BLaER1 treated with 17β-estradiol and CSF1 and Interleukin-3, amounts not matched to agents 10 nM and 100 nM (cell line): ENCODE data around the gene OR2B2.

Experiments used
- H3K27ac ChIP-seq, 11 experiments: shearing (Covaris generic); formaldehyde crosslinking; 2 replicates each; pipeline ENCODE4 v1.8.1; 2022
- H3K27me3 ChIP-seq, 11 experiments: shearing (Covaris generic); formaldehyde crosslinking; 2 replicates each; pipeline ENCODE4 v1.8.1; 2022
- H3K36me3 ChIP-seq, 11 experiments: shearing (Covaris generic); formaldehyde crosslinking; 2 replicates each; pipeline ENCODE4 v1.8.1; 2022
- H3K4me1 ChIP-seq, 10 experiments: shearing (Covaris generic); formaldehyde crosslinking; 2 replicates each; pipeline ENCODE4 v1.8.1; 2022
- H3K4me2 ChIP-seq, 11 experiments: shearing (Covaris generic); formaldehyde crosslinking; 2 replicates each; pipeline ENCODE4 v1.8.1; 2022
- H3K4me3 ChIP-seq, 10 experiments: shearing (Covaris generic); formaldehyde crosslinking; 2 replicates each; pipeline ENCODE4 v1.8.1; 2022
- H3K9ac ChIP-seq, 11 experiments: shearing (Covaris generic); formaldehyde crosslinking; 2 replicates each; pipeline ENCODE4 v1.8.1; 2022
- H3K9me3 ChIP-seq, 11 experiments: shearing (Covaris generic); formaldehyde crosslinking; replicated peaks in 1 of 11; 2 replicates each; pipeline ENCODE4 v1.8.1; 2022
- H4K20me1 ChIP-seq, 11 experiments: shearing (Covaris generic); formaldehyde crosslinking; 2 replicates each; pipeline ENCODE4 v1.8.1; 2022
- Cebpa-rat ChIP-seq, 11 experiments: shearing (Covaris generic); IDR thresholded peaks; 2 replicates each; pipeline ENCODE4 v1.8.1; 2022

Gene OR2B2

GRCh38 chr6:27874016-27874415 lies 38.2 kb downstream of the OR2B2 start:
- H3K4me2 ChIP-seq, result peak overlapping the region; percentile 81 to 98 (median 87)
- peak overlapping the region; percentile 58 to 80 (median 69) for H3K4me3 ChIP-seq
- H3K36me3 ChIP-seq, result no peaks in the 10 kb centered on the region
- peak overlapping the region; percentile 81 to 94 (median 90); a peak in 21 of 22 replicates for H3K9ac ChIP-seq
- 0 out of 22 replicates have a peak, but pooled peaks of 1 of the 11 experiments have one; percentile 2 for TF ChIP-seq Cebpa-rat (IDR thresholded peaks at IDR 0.05)
- H3K4me1 ChIP-seq, result peaks cover 31 to 48% (median 38%) of the 10 kb centered on the region in 10 experiments
- H4K20me1 ChIP-seq, result no peaks in the 10 kb centered on the region
- peaks cover 0 to 9% (median 3%) of the 10 kb centered on the region in 11 experiments; a peak in 5 of 22 replicates for H3K9me3 ChIP-seq
- peak overlapping the region; percentile 38 to 97 (median 92); a peak in 21 of 22 replicates for H3K27ac ChIP-seq
- no peaks in the 10 kb centered on the region for H3K27me3 ChIP-seq

DNA sequence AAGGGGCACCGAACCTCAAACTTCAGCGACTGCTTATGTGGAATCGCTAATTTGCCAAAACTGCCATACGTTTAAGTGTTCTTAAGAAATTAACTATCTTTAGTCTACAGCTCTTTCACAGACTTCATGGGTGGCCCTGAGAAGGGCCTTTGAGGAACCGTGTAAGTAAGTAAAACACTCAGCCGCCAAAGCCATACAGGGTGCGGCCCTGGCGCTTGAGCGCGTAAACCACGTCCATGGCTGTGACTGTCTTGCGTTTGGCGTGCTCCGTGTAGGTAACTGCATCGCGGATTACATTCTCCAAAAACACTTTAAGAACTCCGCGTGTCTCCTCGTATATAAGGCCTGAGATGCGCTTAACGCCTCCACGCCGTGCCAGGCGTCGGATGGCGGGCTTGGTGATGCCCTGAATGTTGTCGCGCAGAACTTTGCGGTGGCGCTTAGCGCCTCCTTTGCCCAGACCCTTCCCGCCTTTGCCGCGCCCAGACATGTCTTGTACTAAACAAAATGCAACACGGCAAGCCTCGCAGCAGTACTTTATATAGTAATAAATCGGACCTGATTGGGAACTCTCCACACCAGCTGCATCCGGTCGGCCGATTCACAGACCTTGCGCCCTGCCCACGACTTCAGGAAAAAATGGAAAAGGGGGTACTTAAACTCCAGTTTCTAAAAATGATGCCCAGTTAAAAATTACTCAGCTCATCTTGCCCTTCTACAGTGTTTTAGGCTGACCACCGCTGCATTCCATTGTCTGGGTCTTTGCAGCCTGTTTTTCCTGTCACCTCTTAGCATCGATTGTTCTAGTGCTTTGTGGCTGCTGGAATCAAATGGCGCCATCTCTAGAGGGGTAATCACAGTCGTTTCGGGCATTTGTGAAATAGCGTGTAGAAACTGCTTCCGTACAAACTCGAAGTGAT lies 38.9 kb downstream of the OR2B2 start:
- Histone ChIP-seq H3K9me3 (peaks cover 0 to 9% (median 3%) of the 10 kb centered on the region in 11 experiments; a peak in 5 of 22 replicates), H3K4me3 (peak overlapping the region; percentile 58 to 80 (median 69)), H3K4me1 (peaks cover 31 to 56% (median 44%) of the 10 kb centered on the region in 10 experiments), H3K36me3 (no peaks in the 10 kb centered on the region), H3K27ac (peak overlapping the region; percentile 71 to 97 (median 92)), H3K4me2 (peak overlapping the region; percentile 81 to 98 (median 87)), H4K20me1 (no peaks in the 10 kb centered on the region), H3K9ac (peak overlapping the region; percentile 81 to 94 (median 90)), H3K27me3 (no peaks in the 10 kb centered on the region)
- TF ChIP-seq Cebpa-rat (IDR thresholded peaks at IDR 0.05), result peak in 3 of 11 experiments; percentile 21 to 63 (median 62); a peak in 2 of 22 replicates

- no peaks in the 10 kb centered on the region for H3K27me3 ChIP-seq
- H3K27ac ChIP-seq, result peak overlapping the region; percentile 71 to 97 (median 92)
- peak overlapping the region; percentile 81 to 94 (median 90) for H3K9ac ChIP-seq
- H3K4me2 ChIP-seq, result peak overlapping the region; percentile 81 to 98 (median 87)
- H3K9me3 ChIP-seq, result peaks cover 0 to 9% (median 3%) of the 10 kb centered on the region in 11 experiments; a peak in 5 of 22 replicates
- no peaks in the 10 kb centered on the region for H3K36me3 ChIP-seq
- no peaks in the 10 kb centered on the region for H4K20me1 ChIP-seq
- no peak for TF ChIP-seq Cebpa-rat (IDR thresholded peaks at IDR 0.05)
- peaks cover 36 to 62% (median 51%) of the 10 kb centered on the region in 10 experiments for H3K4me1 ChIP-seq
- H3K4me3 ChIP-seq, result peak overlapping the region; percentile 58 to 80 (median 69)
These were observed 39.6 kb downstream of the OR2B2 start for GRCh38 chr6:27872642-27873020.

DNA sequence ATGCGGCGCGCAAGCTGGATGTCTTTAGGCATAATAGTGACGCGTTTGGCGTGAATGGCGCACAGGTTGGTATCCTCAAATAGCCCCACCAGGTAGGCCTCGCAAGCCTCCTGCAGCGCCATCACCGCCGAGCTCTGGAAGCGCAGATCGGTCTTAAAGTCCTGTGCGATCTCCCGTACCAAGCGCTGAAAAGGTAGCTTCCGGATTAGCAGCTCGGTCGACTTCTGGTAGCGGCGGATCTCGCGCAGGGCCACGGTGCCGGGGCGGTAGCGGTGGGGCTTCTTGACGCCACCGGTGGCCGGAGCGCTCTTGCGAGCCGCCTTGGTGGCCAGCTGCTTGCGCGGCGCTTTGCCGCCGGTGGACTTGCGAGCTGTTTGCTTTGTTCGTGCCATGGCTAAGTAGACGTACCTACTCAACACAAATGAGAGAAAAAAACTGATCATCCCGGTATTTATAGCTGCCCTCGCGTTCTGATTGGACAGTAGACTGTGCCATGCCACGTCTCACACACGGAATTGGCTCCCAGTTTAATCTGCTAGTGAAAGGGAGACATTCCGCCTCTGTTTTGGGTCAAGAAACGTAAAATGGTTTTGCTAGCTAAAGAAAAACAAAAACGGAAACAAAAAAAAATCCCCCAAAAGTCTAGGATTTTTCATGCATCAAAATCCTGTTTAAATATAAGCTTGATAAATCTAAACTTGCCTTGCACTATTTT lies 40.1 kb downstream of the OR2B2 start:
- H3K9me3 ChIP-seq, result peaks cover 0 to 9% (median 3%) of the 10 kb centered on the region in 11 experiments; a peak in 5 of 22 replicates
- peak overlapping the region; percentile 58 to 80 (median 69) for H3K4me3 ChIP-seq
- no peak for TF ChIP-seq Cebpa-rat (IDR thresholded peaks at IDR 0.05)
- H3K4me1 ChIP-seq, result peaks cover 40 to 63% (median 53%) of the 10 kb centered on the region in 10 experiments
- peak overlapping the region; percentile 81 to 98 (median 87) for H3K4me2 ChIP-seq
- peak overlapping the region; percentile 71 to 97 (median 92) for H3K27ac ChIP-seq
- peaks cover 0 to 2% (median 0%) of the 10 kb centered on the region in 11 experiments; a peak in 3 of 22 replicates for H4K20me1 ChIP-seq
- H3K27me3 ChIP-seq, result no peaks in the 10 kb centered on the region
- H3K36me3 ChIP-seq, result no peaks in the 10 kb centered on the region
- H3K9ac ChIP-seq, result peak overlapping the region; percentile 81 to 94 (median 90)

DNA sequence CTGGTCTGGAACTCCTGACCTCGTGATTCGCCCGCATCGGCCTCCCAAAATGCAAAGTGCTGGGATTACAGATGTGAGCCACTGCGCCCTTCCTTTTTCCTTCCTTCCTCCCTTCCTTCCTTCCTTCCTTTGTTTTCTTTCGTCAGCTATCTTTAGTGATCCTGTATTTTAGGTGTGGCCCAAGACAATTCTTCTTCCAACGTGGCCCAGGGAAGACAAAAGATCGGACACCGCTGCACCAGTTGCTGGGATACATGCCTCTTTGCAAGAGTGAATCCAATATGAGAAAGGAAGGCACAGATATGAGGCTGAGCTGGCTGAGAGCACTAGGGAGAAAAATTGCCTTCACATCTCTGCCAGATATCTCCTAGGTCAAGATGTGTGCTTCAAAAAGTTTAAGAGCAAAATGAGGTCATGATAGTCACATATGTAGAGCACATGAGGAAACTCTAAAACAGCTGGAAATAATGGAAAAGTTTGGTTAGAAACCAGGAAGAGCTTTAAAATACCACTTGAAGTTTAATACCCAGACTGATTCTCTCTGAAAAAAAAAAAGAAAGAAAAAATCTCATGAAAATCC lies 41.8 kb downstream of the OR2B2 start:
- peaks cover 47 to 76% (median 67%) of the 10 kb centered on the region in 10 experiments for H3K4me1 ChIP-seq

DNA sequence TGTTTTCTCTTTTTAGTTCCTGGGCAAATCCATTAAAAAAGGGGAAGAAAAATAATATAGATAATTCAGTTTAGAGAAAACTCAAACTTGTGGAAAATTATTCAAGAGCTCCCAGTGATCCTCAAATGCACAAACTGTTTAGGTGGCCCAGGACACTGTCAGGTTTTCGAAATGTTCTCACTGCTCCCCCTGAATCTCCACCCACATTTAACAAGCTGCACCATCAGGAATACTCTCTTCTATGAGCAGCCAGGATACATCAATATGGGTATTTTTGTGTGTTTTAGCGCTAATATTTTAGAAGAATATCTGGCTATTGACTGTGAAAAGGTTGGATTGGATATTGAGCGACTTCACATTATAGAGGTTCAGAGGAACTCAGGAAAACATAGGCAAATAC lies 43.9 kb downstream of the OR2B2 start:
- Histone ChIP-seq H3K27ac (peak overlapping the region; percentile 41 to 97 (median 92); a peak in 20 of 22 replicates), H3K4me3 (peak overlapping the region in 2 of 10 experiments; percentile 74 to 78; a peak in 2 of 20 replicates), H3K27me3 (no peaks in the 10 kb centered on the region), H3K9ac (peak overlapping the region in 9 of 11 experiments; percentile 86 to 95 (median 89); a peak in 18 of 22 replicates), H3K36me3 (no peaks in the 10 kb centered on the region), H4K20me1 (peaks cover 0 to 8% (median 0%) of the 10 kb centered on the region in 11 experiments; a peak in 3 of 22 replicates), H3K4me2 (peak overlapping the region; percentile 87 to 99 (median 96); a peak in 21 of 22 replicates), H3K9me3 (peaks cover 0 to 10% (median 7%) of the 10 kb centered on the region in 11 experiments; a peak in 14 of 22 replicates), H3K4me1 (peaks cover 43 to 68% (median 58%) of the 10 kb centered on the region in 10 experiments)
- TF ChIP-seq Cebpa-rat (IDR thresholded peaks at IDR 0.05), result no peak

More for the DNA sequence above, 41.8 kb downstream of the OR2B2 start:
- Histone ChIP-seq H3K4me2 (peak overlapping the region; percentile 32 to 96 (median 87)), H3K27ac (peak overlapping the region in 9 of 11 experiments; percentile 86 to 97 (median 93); a peak in 17 of 22 replicates), H3K27me3 (no peaks in the 10 kb centered on the region), H4K20me1 (peaks cover 0 to 8% (median 0%) of the 10 kb centered on the region in 11 experiments; a peak in 3 of 22 replicates), H3K4me3 (peak overlapping the region in 1 of 10 experiments; percentile 76; a peak in 2 of 20 replicates), H3K9me3 (peaks cover 0 to 6% (median under 1%) of the 10 kb centered on the region in 11 experiments; a peak in 5 of 22 replicates), H3K36me3 (no peaks in the 10 kb centered on the region), H3K9ac (peak overlapping the region in 9 of 11 experiments; percentile 84 to 94 (median 92); a peak in 15 of 22 replicates)
- no peak for TF ChIP-seq Cebpa-rat (IDR thresholded peaks at IDR 0.05)

DNA sequence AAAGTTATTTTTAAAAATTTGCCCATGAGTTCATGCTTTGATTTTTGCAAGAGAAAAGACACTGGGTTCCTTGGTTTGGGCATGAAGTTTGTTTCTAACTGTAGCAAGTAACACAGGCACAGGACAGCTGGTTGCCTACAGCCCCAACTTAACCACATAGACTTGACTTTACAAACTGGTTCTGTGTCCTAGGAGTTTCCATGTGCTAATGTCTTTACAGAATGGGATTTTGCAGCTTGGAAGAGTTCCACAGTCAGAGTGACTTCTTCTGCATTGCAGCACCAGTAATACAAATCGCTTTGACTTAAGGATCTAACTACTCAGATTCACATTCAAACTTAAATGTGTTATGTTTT lies 44.3 kb downstream of the OR2B2 start:
- Histone ChIP-seq H3K4me3 (peak overlapping the region; percentile 64 to 83 (median 72); a peak in 18 of 20 replicates), H3K36me3 (no peaks in the 10 kb centered on the region), H3K27ac (peak overlapping the region; percentile 41 to 97 (median 92); a peak in 21 of 22 replicates), H3K4me2 (peak overlapping the region; percentile 87 to 99 (median 96)), H3K9ac (peak overlapping the region; percentile 78 to 95 (median 89)), H3K9me3 (peaks cover 0 to 10% (median 7%) of the 10 kb centered on the region in 11 experiments; a peak in 14 of 22 replicates), H3K27me3 (no peaks in the 10 kb centered on the region), H4K20me1 (peaks cover 0 to 8% (median 0%) of the 10 kb centered on the region in 11 experiments; a peak in 3 of 22 replicates), H3K4me1 (peaks cover 44 to 64% (median 55%) of the 10 kb centered on the region in 10 experiments)
- TF ChIP-seq Cebpa-rat (IDR thresholded peaks at IDR 0.05), result no peak
